ENCODE results near the gene TINAG. TPM values are rescaled to one million over a fixed set of nuclear protein-coding genes. Genes with fewer than 3 reads are reported as not detected.

Gene TINAG
- total RNA-seq, 2 experiments from 2014 or later, result not detected

DNA sequence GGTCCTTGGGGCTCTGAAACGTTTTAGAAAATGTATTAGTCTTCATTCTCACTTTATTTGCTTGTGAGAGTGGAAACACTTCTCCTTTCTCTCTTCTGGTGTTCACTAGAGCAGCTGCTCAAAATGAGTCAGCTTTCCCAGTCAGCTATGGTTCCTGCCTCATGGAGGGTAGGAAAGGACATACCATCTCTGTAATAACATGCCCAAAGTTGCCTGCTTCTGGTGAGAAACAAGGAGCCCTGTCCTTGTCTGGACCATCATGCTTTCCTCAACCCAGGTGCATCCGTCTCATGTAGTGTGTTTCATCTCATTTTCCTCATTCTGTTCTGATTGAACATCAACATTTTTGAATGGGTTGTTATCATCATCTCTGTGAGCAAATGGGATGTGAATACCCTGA is 17.1 kb upstream of the TINAG start:
- TF ChIP-seq, protein P1, sequence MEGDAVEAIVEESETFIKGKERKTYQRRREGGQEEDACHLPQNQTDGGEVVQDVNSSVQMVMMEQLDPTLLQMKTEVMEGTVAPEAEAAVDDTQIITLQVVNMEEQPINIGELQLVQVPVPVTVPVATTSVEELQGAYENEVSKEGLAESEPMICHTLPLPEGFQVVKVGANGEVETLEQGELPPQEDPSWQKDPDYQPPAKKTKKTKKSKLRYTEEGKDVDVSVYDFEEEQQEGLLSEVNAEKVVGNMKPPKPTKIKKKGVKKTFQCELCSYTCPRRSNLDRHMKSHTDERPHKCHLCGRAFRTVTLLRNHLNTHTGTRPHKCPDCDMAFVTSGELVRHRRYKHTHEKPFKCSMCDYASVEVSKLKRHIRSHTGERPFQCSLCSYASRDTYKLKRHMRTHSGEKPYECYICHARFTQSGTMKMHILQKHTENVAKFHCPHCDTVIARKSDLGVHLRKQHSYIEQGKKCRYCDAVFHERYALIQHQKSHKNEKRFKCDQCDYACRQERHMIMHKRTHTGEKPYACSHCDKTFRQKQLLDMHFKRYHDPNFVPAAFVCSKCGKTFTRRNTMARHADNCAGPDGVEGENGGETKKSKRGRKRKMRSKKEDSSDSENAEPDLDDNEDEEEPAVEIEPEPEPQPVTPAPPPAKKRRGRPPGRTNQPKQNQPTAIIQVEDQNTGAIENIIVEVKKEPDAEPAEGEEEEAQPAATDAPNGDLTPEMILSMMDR (IDR thresholded peaks at IDR 0.05), result no peak
- Mint-ChIP-seq H3K4me3 (no peak overlapping the region), H3K27ac (no peak overlapping the region), H3K4me1 (ENCODE audit: low read depth) (no peaks in the 10 kb centered on the region), H3K9me3 (peaks cover 5% of the 10 kb centered on the region), H3K27me3 (no peaks in the 10 kb centered on the region), H3K36me3 (ENCODE audit: low read depth) (no peaks in the 10 kb centered on the region)
- ChIA-PET CTCF (no interaction called here), POLR2A (no interaction called here)
- ATAC-seq (ENCODE audit: poor library complexity), result no peak
- no peak for DNase-seq
- Histone ChIP-seq H3K4me1 (ENCODE audit: insufficient read depth, low read length) (no peaks in the 10 kb centered on the region), H3K4me3 (ENCODE audit: low read length) (no peak overlapping the region), H3K27ac (ENCODE audit: low read depth in 1 of 2, low read length in 2 of 2) (no peak overlapping the region), H3K36me3 (ENCODE audit: insufficient read depth, low read length) (no peaks in the 10 kb centered on the region), H3K27me3 (ENCODE audit: control insufficient read depth in 1 of 2, insufficient read depth in 2 of 2, low read length in 2 of 2) (no peaks in the 10 kb centered on the region), H3K9me3 (ENCODE audit: control insufficient read depth in 1 of 2, insufficient read depth in 1 of 2, low read length in 2 of 2) (peaks cover 0 to 11% of the 10 kb centered on the region in 2 experiments)
- intact Hi-C loops (cut with DNase I, micrococcal nuclease), result no loop called here

DNA sequence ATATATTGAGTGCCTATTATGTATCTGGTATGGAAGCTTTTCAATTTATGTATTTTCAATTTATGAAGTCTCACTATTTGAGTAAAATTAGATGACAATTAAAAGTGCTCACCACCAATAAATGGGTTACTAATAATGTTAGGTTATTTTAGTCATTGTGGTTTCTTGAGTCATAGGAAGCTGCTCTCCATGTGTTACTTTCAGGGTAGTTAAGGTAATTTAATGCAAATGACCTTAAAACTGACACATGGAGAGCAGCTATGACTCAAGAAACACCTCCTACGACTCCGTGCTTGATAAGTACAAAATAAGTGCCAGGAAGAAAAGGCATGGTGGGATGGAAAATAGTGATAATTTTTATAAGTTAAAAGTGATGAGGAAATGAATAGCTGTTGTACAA is 16.5 kb upstream of the TINAG start:
- intact Hi-C loops (cut with DNase I, micrococcal nuclease), result no loop called here
- no peaks in the 10 kb centered on the region for H3K4me1 Mint-ChIP-seq (ENCODE audit: low read depth)
- H3K4me3 Mint-ChIP-seq, result no peak overlapping the region
- H3K36me3 Mint-ChIP-seq (ENCODE audit: low read depth), result no peaks in the 10 kb centered on the region
- peaks cover 6% of the 10 kb centered on the region for H3K9me3 Mint-ChIP-seq
- DNase-seq (no peak), ATAC-seq (ENCODE audit: poor library complexity) (no peak)
- H3K4me1 ChIP-seq (ENCODE audit: insufficient read depth, low read length), result no peaks in the 10 kb centered on the region
- TF ChIP-seq, protein P1 (IDR thresholded peaks at IDR 0.05), result no peak
- ChIA-PET POLR2A (no interaction called here), CTCF (no interaction called here)
- no peak overlapping the region for H3K4me3 ChIP-seq (ENCODE audit: low read length)
- H3K36me3 ChIP-seq (ENCODE audit: insufficient read depth, low read length), result no peaks in the 10 kb centered on the region
- H3K27ac Mint-ChIP-seq, result no peak overlapping the region
- H3K27me3 ChIP-seq (ENCODE audit: control insufficient read depth in 1 of 2, insufficient read depth in 2 of 2, low read length in 2 of 2), result no peaks in the 10 kb centered on the region
- no peak overlapping the region for H3K27ac ChIP-seq (ENCODE audit: low read depth in 1 of 2, low read length in 2 of 2)
- H3K9me3 ChIP-seq (ENCODE audit: control insufficient read depth in 1 of 2, insufficient read depth in 1 of 2, low read length in 2 of 2), result peaks cover 0 to 11% of the 10 kb centered on the region in 2 experiments
- H3K27me3 Mint-ChIP-seq, result no peaks in the 10 kb centered on the region

DNA sequence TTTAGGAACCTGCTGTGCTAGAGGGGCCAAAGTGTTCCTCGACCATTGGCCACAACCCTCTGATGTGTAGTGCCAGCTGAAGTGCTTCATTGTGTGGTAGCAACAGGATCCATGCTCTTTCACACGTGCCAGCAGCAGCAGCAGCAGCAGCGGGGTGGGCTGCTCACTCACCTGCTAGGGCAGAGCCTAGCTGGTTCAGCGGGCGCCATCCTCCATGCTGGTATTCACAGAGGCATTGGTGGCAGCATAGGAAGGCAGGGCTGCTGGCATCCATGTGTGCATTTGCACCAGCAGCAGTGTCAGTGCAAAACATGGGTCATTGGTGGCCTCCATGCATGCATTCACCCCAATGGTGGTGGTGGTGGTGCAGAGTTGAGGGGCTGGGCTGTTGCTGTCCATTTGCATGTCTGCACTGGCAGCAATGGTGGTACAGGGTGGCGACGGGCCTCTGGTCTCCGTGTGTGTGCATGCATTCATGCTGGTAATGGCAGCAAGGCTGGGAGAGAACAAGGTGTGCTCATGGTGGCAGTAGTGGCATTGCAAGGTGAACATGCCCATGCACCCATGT is 13.2 kb upstream of the TINAG start:
- no peaks in the 10 kb centered on the region for H3K27me3 ChIP-seq (ENCODE audit: control insufficient read depth in 1 of 2, insufficient read depth in 2 of 2, low read length in 2 of 2)
- H3K4me1 ChIP-seq (ENCODE audit: insufficient read depth, low read length), result no peaks in the 10 kb centered on the region
- Mint-ChIP-seq H3K4me3 (no peak overlapping the region), H3K4me1 (ENCODE audit: low read depth) (no peaks in the 10 kb centered on the region), H3K27me3 (no peaks in the 10 kb centered on the region), H3K27ac (no peak overlapping the region), H3K9me3 (peaks cover 6% of the 10 kb centered on the region), H3K36me3 (ENCODE audit: low read depth) (no peaks in the 10 kb centered on the region)
- ChIA-PET CTCF (no interaction called here), POLR2A (no interaction called here)
- no peak overlapping the region for H3K27ac ChIP-seq (ENCODE audit: low read depth in 1 of 2, low read length in 2 of 2)
- DNase-seq (no peak), ATAC-seq (ENCODE audit: poor library complexity) (no peak)
- intact Hi-C loops (cut with DNase I, micrococcal nuclease), result no loop called here
- no peaks in the 10 kb centered on the region for H3K36me3 ChIP-seq (ENCODE audit: insufficient read depth, low read length)
- TF ChIP-seq, protein P1 (IDR thresholded peaks at IDR 0.05), result no peak
- H3K4me3 ChIP-seq (ENCODE audit: low read length), result no peak overlapping the region
- peaks cover 0 to 11% of the 10 kb centered on the region in 2 experiments for H3K9me3 ChIP-seq (ENCODE audit: control insufficient read depth in 1 of 2, insufficient read depth in 1 of 2, low read length in 2 of 2)
